ENCODE measurements around the gene GPC6.

Gene GPC6

GRCh38 chr13:93708308-93709075, 481.9 kb downstream of the GPC6 start:
- DNase-seq = no peak

- no peak for DNase-seq
These were observed 483.1 kb downstream of the GPC6 start for GRCh38 chr13:93709506-93710244.

- DNase-seq = no peak
These were observed 487.6 kb downstream of the GPC6 start for GRCh38 chr13:93714171-93714570.

- DNase-seq = no peak
These were observed 489.3 kb downstream of the GPC6 start for GRCh38 chr13:93715866-93716265.

GRCh38 chr13:93716623-93717022, 490.0 kb downstream of the GPC6 start:
- DNase-seq = no peak

- no peak for DNase-seq
These were observed 494.9 kb downstream of the GPC6 start for GRCh38 chr13:93721483-93721882.

- no peak for DNase-seq
These were observed 496.7 kb downstream of the GPC6 start for GRCh38 chr13:93723316-93723715.

- DNase-seq = no peak
These were observed 497.6 kb downstream of the GPC6 start for GRCh38 chr13:93724187-93724586.

- DNase-seq = no peak
These were observed 499.8 kb downstream of the GPC6 start for GRCh38 chr13:93726173-93726957.

GRCh38 chr13:93727211-93728141, 500.9 kb downstream of the GPC6 start:
- no peak for DNase-seq

GRCh38 chr13:93729383-93729782, 502.8 kb downstream of the GPC6 start:
- no peak for DNase-seq

GRCh38 chr13:93730780-93731179, 504.2 kb downstream of the GPC6 start:
- DNase-seq = no peak

- no peak for DNase-seq
These were observed 505.6 kb downstream of the GPC6 start for GRCh38 chr13:93732186-93732585.

- DNase-seq = no peak
These were observed 509.5 kb downstream of the GPC6 start for GRCh38 chr13:93736081-93736480.

- DNase-seq = no peak
These were observed 510.3 kb downstream of the GPC6 start for GRCh38 chr13:93736909-93737308.

- no peak for DNase-seq
These were observed 513.7 kb downstream of the GPC6 start for GRCh38 chr13:93740334-93740733.

GRCh38 chr13:93744033-93744432, 517.4 kb downstream of the GPC6 start:
- no peak for DNase-seq

GRCh38 chr13:93744886-93745285, 518.3 kb downstream of the GPC6 start:
- no peak for DNase-seq

GRCh38 chr13:93745884-93746283, 519.3 kb downstream of the GPC6 start:
- DNase-seq = no peak

- DNase-seq = no peak
These were observed 520.0 kb downstream of the GPC6 start for GRCh38 chr13:93746589-93746988.

GRCh38 chr13:93750676-93751075, 524.1 kb downstream of the GPC6 start:
- no peak for DNase-seq

GRCh38 chr13:93751117-93751516, 524.5 kb downstream of the GPC6 start:
- no peak for DNase-seq
